ENCODE data around the gene RDH13.
"Not testable (repeated sequence)": the region's sequence is repeated elsewhere in the genome, so short reads cannot be mapped to it uniquely, and the experiment has no call there.

Gene RDH13

DNA sequence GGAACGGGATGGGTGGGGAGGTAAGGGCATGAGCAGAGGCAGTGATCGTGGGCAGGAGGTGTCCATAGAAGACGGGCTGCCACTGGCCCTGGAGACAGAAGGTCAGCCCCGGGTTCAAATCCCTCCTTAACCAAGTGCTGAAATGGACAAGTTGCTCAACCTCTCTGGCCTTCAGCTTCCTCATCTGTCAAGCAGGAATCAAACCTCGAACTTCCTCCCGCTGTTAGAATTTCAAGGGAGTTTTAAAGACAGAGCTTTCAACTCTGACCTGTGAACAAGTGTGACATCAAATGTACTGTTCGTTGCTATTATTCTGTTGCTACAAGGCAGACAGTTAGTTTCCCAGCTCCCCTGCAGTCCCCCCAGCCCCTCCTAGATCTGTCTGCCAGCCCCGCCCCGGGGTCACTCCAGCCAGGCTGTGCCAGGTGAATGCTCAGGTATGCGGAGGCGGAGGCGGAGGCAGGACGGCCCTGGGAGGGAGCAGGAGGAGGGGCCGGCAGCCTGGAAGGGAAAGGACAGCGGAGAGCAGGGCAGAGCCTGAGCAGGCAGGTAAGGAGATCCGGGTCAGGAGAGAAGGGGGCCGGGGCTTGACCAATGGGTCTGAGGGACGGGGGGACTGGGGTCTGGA lies 12.5 kb upstream of the RDH13 start, which contains the start of gene EPS8L1:
EPS8L1 (plus strand) TSS at position 499 of the 628 bp plus-strand sequence. CDS start 576 bp downstream, outside the sequence.
- no peak for DNase-seq

DNA sequence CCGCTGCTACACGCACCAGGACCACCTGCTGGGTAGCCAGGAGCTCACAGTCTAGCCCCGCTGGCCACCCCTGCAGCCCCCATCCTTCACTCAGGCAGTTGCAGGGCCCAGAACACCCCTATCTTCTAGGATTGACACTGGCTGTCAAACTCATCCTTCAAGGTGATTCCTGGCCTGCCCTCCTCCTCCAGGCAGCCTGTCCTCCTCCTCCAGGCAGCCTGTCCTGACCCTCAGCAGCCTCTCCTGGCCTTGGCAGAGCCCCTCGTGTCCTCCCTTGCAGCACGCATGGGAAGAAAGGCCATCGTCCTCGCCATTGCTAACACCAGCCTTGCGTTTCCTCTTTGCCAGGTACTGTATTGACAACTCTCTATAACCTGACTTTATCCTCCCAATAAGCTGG lies 9.0 kb upstream of the RDH13 start:
- DNase-seq, result no peak

DNA sequence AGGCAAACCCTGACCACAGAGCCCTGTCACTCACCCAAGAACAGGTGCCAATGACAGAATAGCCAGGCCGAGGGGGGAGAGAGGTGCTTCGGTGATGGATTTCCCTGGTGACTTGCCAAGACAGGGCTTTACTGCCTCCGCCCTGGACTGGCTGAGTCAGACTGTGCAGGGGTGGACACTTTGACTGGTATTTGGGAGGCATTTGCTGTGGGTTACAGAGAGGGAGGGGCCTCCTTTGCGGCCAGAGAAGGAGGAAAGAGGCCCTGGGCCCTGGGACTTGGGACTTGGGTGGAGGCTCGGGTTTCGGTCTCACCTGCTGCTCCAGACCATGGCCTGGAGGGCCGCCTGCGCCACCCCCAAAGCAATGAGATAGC lies 8.2 kb upstream of the RDH13 start:
- no peak for DNase-seq

DNA sequence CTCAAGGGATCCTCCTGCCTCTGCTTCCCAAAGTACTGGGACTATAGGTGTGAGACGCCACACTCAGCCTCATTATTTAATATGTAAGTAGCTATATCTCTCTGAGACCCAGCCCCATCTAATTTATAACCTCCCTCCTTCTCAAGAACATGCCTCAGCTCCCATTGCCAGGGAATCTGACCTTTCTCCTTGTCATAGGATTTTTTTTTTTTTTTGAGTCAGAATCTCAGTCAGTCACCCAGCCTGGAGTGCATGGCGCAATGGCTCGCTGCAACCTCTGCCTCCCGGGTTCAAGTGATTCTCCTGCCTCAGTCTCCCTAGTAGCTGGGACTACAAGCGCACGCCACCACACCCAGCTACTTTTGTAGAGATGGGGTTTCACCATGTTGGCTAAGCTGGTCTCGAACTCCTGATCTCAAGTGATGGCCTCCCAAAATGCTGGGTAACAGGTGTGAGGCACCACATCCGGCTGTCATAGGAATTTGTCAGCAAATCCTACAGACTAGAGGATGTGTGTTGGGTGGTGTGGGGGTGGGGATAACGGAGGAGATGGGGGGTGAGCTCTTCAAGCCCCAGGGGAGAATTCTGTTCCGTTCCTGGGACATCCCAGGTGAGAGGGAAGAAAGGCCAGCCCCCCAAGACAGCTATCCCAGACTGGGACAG lies 7.6 kb upstream of the RDH13 start:
- no peak for DNase-seq

DNA sequence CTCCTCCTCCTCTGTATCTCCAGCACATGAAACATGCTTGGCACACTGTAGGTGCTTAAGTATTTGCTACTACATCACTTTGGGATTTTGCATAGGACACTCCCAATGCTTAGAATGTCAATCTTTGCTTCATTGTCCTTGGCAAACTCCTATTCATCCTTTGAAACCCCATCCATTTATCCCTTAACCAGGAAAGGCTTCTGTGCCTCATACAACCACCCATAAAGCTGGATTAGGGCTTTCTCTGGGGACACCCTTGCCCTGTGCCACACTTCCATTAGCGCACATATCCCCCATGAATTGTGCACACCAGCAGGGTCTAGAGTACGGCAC lies 6.9 kb upstream of the RDH13 start:
- no peak for DNase-seq

DNA sequence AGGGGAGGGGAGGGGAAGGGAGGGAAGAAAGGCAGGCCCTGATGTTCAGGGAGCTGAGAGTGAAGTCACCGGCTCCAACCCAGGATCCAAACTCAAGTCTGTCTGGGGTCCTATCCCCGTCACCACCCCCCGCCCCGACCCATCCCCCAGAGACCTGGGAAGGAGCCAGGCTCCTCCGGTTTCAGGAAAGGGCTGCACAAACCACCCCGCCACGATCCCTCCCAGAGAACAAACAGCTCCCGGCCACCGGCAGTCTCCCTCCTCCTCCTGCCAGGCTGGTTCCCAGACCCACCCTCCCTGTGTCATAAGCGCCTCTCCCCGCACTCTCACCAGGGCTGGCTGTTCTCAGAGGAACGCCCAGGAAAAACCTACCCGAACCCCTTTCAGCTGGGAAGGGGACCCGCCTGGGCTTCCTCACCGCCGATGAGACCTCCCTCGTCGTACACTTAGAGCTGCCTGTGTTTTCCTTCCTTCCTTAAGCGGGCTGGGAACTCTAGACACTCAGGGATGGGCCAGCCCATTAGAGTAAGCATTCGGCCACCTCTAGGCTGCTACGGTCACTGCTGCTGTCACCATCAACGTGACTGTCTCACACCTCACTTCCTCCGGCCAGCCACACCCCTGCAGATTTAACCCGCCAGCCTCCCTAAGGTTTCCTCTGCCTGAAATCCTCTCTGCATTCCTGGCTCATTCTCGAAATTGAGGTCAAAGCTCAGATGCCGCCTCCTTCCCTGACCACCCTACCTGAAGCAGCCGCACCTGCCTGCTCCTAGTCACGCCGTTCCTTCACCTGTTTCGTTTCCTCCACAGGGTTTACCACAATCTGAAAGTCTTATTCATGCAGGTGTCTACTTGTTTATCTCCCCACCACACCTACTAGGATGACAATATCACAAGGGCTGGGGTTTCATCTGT lies 6.3 kb upstream of the RDH13 start:
- no peak for DNase-seq

DNA sequence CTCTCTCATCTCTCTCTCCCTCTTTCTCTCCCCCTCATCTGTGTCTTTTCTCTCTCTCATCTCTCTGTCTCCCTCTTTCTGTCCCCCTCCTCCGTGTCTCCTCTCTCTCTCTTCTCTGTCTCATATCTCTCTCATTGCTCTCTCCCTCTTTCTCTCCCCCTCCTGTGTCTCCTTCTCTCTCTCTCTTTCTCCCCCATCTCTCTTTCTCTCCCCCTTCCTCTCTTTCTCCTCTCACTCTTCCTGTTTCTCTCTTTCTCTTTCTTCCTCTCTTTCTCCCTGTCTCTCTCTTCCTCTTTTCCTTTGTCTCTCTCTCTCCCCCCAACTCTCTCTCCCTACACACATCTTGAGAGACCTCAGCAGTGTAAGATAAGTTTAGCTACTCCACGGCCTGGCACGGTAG lies 4.9 kb upstream of the RDH13 start:
- DNase-seq, result no peak

DNA sequence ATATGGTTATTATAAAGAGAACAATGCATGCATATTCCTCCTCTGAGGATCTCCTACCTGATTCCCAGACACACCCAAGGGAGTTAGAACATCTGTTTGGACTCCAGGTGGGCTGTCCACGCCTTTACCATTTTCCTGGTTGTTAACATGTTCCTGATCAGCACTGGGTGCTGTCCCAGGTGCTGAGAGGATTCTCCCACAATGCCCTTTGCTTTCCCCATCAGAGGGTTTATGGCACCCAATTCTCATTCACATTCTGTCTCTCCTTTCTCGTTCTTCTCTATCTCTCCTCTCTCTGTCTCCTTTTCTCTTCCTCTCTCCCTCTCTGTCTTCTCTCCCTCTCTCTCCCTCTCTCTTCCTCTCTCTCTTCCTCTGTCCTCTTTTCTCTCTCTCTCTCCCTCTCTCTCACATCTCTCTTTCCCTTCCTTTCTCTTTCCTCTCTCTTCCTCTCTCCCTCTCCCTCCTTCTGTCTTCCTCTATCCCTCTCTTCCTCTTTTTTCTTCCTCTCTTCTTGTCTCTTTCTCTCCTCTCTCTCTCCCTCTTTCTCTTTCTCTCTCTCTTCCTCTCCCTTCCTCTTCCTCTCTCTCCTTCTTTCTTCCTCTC lies 3.3 kb upstream of the RDH13 start:
- no peak for DNase-seq

DNA sequence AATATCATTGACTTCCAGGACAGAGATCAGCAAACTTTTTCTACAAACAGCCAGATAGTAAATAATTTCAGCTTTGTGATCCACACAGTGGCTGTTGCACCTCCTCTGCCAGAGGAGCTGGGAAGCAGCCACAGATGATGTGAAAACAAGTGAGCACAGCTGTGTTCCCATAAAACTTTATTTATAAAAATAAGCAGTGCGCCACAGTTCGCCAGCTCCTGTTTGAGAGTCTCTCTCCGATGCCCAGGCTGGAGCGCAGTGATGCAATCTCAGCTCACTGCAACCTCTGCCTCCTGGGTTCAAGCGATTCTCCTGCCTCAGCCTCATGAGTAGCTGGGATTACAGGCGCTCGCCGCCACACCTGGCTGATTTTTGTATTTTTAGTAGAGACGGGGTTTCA lies 2.6 kb upstream of the RDH13 start:
- not testable (repeated sequence) for DNase-seq

DNA sequence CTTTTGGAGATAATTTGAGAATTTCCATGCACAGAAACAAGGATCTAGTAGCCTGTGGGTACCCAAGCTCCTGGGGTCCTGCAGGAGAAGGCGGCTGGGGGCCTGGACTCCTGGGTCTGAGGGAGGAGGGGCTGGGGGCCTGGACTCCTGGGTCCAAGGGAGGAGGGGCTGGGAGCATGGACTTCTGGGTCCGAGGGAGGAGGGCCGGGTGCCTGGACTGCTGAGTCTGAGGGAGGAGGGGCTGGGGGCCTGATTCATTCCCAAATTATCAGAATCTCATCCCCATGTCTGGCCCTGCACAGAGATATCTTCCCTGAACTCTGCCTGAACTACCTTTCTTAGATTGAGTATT lies 520 bp upstream of the RDH13 start:
- DNase-seq, result no peak

DNA sequence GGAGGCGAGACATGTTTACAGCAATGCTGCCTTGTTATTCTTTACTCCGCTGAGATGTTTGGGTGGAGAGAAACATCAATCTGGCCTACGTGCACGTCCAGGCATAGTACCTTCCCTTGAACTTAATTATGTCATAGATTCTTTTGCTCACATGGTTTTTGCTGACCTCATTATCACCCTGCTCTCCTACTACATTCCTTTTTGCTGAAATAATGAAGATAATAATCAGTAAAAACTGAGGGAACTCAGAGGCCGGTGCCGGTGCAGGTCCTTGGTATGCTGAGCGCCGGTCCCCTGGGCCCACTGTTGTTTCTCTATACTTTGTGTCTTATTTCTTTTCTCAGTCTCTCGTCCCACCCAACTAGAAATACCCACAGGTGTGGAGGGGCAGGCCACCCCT lies 2.7 kb downstream of the RDH13 start:
- DNase-seq, result not testable (repeated sequence)

DNA sequence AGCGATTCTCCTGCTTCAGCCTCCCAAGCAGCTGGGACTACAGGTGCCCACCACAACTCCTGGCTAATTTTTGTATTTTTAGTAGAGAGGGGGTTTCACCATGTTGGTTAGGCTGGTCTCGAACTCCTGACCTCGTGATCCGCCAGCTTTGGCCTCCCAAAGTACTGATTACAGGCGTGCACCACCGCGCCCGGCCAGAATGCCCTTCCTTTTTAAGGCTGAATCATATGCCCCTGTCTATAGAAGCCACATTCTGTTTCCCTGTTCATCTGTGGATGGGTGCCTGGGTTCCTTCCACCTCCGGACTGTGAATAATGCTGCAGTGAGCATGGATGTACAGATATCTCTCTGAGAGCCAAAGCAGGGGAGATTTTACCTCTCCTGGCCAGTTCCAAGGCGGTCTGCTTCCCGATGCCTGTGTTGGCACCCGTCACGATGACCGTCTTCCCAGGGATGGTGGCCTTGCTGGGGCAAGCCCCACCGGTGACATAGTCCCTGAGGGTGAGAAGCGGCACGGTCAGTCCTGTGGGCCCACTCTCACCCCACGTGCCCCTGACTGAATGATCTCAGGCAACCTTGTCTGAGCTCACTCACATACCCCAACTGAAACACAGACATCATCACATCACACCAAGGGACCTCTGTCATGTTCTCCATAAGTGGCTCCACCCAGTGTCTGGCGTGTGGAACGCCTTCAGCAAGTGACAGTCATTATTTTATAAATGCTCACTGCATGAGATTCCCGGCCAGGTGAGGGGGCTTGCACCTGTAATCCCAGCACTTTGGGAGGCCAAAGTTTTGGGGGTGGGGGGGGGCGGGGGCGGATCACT lies 4.0 kb downstream of the RDH13 start:
- no peak for DNase-seq

DNA sequence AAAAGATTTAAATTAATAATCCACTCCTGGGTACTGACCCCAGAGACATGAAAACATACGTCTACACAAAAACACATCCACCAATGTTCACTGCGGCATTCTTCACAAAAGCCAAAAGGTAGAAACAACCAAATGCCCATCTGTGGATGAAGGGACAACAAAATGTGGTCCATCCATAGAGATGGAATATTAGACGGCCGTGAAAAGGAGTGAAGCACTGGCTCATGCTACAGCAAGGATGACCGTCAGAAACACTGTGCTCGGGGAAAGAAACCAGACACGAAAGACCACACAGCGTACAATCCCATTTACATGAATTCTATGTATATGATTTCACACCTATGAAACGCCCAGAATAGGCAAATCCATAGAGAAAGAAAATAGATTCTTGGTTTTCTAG lies 6.1 kb downstream of the RDH13 start:
- DNase-seq, result no peak

DNA sequence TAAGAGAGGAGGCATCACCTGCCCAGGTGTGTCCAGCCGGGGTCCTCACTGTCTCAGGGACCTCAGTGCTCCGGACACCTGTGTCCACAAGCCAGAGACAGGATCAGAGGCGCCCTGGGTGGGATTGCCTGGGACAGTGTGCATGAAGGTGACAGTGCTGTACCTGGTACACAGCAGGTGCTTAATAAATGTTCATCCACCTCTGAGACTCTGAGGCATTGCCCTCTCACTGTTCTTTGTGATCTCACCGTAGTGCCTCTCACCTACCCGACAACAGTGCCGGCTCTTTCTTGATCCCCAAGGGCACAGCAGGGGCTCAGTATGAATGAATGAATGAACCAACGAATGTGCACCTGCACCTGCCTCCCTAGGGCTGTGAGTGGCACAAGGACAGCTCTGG lies 9.2 kb downstream of the RDH13 start:
- no peak for DNase-seq

DNA sequence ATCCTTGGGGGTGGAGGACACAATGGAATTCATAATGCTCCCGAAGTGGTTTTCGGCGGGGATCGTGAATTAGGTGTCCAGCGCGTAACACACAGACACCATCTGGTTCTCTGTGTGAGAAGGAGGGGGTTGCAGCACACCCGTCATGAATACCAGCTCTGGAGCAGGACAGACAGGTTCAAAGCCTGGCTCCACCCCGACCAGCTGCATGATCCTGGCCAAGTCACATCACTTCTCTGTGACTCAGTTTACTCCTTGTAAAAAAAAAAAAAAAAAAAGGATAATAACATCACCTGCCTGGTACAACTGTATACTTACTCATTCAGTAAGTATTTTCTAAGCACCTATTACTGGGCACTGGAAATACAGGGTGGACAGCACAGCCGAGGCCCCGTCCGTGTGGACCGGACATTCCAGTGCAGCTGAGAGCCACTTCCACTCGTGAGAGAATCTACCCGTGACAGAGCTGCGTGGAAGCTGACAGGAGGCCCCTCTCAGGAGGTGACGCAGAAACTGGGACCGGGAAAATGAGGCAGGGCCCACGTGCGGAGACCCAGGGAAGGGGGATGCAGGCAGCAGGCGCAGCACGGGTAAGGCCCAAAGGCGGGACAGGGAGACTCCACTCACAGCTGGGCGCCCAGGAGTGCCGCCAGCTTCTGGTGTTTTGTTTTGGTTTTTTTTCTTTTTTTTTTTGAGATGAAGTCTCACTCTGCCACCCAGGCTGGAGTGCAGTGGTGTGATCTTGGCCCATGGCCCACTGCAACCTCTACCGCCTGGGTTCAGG lies 12.0 kb downstream of the RDH13 start:
- no peak for DNase-seq

DNA sequence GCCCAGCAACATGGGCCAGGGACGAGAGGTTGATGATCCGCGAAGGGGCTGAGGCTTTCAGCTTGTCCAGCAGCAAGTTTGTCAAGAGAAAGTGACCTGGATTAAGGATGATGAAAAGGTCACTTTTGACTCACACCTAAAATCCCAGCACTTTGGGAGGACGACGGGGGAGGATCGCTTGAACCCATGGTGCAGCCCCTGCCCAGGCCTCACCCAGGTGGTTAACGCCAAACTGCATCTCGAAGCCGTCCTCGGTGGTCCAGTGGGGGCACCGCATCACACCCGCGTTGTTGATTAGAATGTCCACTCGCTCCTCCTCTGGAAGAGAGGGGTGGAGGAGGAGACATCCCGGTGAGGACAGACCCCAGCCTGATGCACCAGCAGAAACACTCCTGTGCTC lies 14.5 kb downstream of the RDH13 start:
- no peak for DNase-seq

DNA sequence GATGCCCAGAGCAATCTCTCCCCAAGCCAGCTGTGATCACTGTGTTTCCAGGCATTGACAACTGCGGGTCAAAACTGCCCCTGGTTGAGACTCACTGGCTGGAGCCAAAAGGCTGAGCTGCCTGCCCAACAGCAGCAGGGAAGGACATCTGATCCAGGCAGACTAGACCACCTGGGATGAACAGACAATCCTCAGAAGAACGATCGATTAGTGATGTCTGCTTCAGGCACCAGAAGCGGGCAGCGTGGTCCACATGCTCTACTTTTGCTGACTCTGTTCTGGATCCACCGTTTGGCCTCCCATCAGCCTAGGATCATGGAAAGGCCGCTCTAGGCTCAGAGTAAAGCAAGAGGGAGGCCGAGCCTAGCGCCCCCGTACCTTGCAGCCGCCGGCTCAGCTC lies 15.0 kb downstream of the RDH13 start:
- DNase-seq, result no peak

DNA sequence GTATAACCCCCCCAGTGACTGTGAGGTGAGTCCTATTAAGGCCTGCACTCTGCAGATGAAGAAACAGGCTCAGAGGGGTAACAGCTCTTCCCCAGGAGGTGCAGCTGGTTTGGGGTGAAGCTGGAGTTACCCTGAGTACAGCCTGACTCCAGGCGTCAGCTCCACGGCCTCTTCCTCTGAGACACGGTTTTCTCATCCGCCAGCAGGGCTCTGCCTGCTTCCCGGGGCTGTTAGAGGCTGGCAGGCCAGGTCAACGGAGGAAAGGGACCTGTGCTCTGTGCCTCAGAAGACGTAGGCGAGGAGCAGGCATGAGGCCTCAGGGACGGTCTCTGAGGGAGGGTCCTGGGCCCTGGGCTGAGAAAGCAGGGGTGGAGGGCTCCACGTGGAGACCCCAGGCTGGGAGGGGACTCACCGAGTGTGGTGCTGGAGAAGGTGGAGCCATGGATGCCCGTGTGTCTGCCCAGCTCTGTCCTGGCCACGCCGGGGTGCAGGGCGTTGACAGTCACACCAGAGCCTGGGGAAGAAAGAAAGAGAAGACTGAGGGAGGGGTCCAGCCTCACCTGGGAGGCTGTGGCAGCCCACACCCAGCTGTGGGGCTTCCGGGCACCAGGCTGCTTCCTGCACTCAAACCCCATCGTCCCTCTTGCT lies 15.8 kb downstream of the RDH13 start:
- no peak for DNase-seq

DNA sequence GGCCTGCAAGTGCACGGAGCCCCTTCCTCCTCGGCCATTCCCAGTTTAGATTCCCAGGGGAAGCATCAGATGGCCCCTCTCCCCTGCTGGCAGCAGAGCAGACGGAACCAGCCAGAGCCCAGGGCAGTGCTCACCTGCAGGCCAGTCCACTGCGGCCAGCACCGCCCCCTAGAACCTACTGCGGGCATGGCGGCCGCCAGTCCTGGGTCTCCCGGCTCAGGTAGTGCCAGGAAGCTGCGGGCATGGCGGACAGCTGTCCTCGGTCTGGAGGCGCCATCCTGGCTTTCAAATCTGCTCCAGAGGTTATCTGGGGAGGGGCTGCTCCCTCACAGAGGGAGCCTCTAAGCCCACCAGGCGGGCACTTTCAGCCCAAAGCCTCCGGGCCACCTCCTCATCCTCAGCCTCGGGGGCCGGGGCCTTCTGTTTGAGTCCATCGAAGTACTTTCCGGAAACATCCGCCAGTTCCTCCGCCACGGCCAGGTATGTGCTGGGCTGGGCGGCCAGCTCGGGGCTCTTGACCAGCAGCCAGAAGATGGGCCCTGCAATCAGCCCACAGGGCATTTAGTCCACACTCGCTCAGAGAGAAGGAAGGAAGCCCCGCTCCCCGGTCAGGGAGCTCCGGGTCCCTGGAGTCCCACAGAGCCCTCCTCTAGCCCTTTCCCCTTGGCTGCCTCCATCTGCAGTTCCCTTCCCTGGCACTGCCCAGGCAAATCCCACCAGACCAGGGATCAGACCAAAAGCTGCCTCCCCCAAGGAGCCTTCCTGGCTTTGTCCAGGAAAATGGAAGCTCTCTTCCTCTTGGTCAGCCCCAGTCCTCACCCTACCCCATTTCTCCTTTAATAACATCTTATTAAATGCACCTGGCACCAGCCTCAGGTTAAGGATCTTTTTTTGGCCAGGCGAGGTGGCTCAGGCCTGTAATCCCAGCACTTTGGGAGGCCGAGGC lies 17.9 kb downstream of the RDH13 start:
- no peak for DNase-seq

DNA sequence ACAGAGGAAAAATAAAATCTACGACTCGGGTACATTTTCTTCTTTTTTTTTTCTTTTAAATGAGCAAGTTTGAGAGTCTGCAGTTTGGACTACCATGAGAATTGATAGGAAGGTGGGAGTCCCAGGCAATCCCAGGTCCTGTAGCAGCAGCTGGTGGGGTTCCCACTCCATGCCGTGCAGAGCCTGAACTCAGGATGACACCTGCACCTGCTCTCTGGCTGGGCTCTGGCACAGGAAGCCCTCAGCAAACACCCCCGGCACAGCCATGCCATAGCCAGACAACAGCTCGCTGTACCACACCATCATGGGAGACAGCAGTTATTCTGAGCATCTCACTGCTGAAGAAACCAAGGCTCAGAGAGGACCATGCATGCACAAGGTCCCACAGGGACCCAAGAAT lies 18.7 kb downstream of the RDH13 start:
- no peak for DNase-seq
